HAP-1 (cell line): ENCODE results near the gene SHCBP1L.

ENCODE experiments used
- DNase-seq, 2 experiments: peaks; one replicate each; pipeline ENCODE4 v3.0.0-alpha.2; 2016 to 2020; ENCODE audit warnings: low spot score in 2 of 2
- H3K27me3 ChIP-seq: fragments of 250-450 bp; sonication (Bioruptor Pico); 2 replicates; pipeline ENCODE4 v1.5.1; 2020; ENCODE audit warnings: low read depth, mild to moderate bottlenecking, moderate library complexity
- H3K36me3 ChIP-seq: fragments of 250-450 bp; sonication (Bioruptor Pico); replicated peaks from 2 replicates; pipeline ENCODE4 v1.5.1; 2020; ENCODE audit warnings: mild to moderate bottlenecking
- H3K4me1 ChIP-seq: fragments of 250-450 bp; sonication (Bioruptor Pico); 2 replicates; pipeline ENCODE4 v1.5.1; 2020; ENCODE audit warnings: mild to moderate bottlenecking
- H3K4me3 ChIP-seq: fragments of 250-450 bp; sonication (Bioruptor Pico); 2 replicates; pipeline ENCODE4 v1.5.1; 2020; ENCODE audit warnings: mild to moderate bottlenecking, moderate library complexity
- H3K9me3 ChIP-seq: fragments of 250-450 bp; sonication (Bioruptor Pico); 2 replicates; pipeline ENCODE4 v1.5.1; 2020; ENCODE audit warnings: mild to moderate bottlenecking, moderate library complexity
- in situ Hi-C: fragments of 300-500 bp; cut with MboI; formaldehyde crosslinking; loops from 3 replicates; pipeline ENCODE4 v1.14.3; 2020; ENCODE audit warnings: low sequenced_read_pairs, inconsistent platforms, mixed read lengths

SHCBP1L gene

GRCh38 chr1:182867861-182868260 lies 85.1 kb downstream of the SHCBP1L start:
- Histone ChIP-seq H3K9me3 (no peaks in the 10 kb centered on the region), H3K27me3 (no peaks in the 10 kb centered on the region), H3K4me3 (no peak overlapping the region), H3K4me1 (no peaks in the 10 kb centered on the region), H3K36me3 (peaks cover 100% of the 10 kb centered on the region)
- in situ Hi-C loops = no loop called here
- no peak for DNase-seq

GRCh38 chr1:182863940-182864339 lies 89.0 kb downstream of the SHCBP1L start:
- Histone ChIP-seq H3K9me3 (no peaks in the 10 kb centered on the region), H3K27me3 (no peaks in the 10 kb centered on the region), H3K36me3 (peaks cover 100% of the 10 kb centered on the region), H3K4me3 (no peak overlapping the region), H3K4me1 (no peaks in the 10 kb centered on the region)
- no peak for DNase-seq
- in situ Hi-C loops = no loop called here

GRCh38 chr1:182862827-182863226 lies 90.1 kb downstream of the SHCBP1L start:
- no peaks in the 10 kb centered on the region for H3K27me3 ChIP-seq
- no peak overlapping the region for H3K4me3 ChIP-seq
- in situ Hi-C loops = no loop called here
- H3K36me3 ChIP-seq = peaks cover 100% of the 10 kb centered on the region
- no peak for DNase-seq
- no peaks in the 10 kb centered on the region for H3K9me3 ChIP-seq
- H3K4me1 ChIP-seq = no peaks in the 10 kb centered on the region

- in situ Hi-C loops = no loop called here
Observed at GRCh38 chr1:182861994-182862393, 91.0 kb downstream of the SHCBP1L start.

GRCh38 chr1:182860658-182861057 lies 92.3 kb downstream of the SHCBP1L start:
- Histone ChIP-seq H3K9me3 (no peaks in the 10 kb centered on the region), H3K4me1 (no peaks in the 10 kb centered on the region), H3K4me3 (no peak overlapping the region), H3K36me3 (peaks cover 100% of the 10 kb centered on the region), H3K27me3 (no peaks in the 10 kb centered on the region)
- in situ Hi-C loops = no loop called here
- DNase-seq = no peak

More at GRCh38 chr1:182861994-182862393, 91.0 kb downstream of the SHCBP1L start:
- Histone ChIP-seq H3K4me1 (no peaks in the 10 kb centered on the region), H3K9me3 (no peaks in the 10 kb centered on the region), H3K27me3 (no peaks in the 10 kb centered on the region), H3K36me3 (peaks cover 100% of the 10 kb centered on the region), H3K4me3 (no peak overlapping the region)
- DNase-seq = no peak

- in situ Hi-C loops = no loop called here
Observed at GRCh38 chr1:182857212-182857611, 95.8 kb downstream of the SHCBP1L start.

GRCh38 chr1:182855911-182856310 lies 97.1 kb downstream of the SHCBP1L start:
- H3K4me1 ChIP-seq = peaks cover 31% of the 10 kb centered on the region
- in situ Hi-C loops = no loop called here
- H3K9me3 ChIP-seq = no peaks in the 10 kb centered on the region
- H3K4me3 ChIP-seq = no peak overlapping the region
- no peaks in the 10 kb centered on the region for H3K27me3 ChIP-seq
- no peak for DNase-seq
- peaks cover 93% of the 10 kb centered on the region for H3K36me3 ChIP-seq

More at GRCh38 chr1:182857212-182857611, 95.8 kb downstream of the SHCBP1L start:
- Histone ChIP-seq H3K27me3 (no peaks in the 10 kb centered on the region), H3K4me1 (peaks cover 25% of the 10 kb centered on the region), H3K36me3 (peaks cover 93% of the 10 kb centered on the region), H3K9me3 (no peaks in the 10 kb centered on the region), H3K4me3 (no peak overlapping the region)
- no peak for DNase-seq

GRCh38 chr1:182851825-182852224 lies 101.1 kb downstream of the SHCBP1L start:
- in situ Hi-C loops = no loop called here

GRCh38 chr1:182850319-182850718 lies 102.6 kb downstream of the SHCBP1L start:
- Histone ChIP-seq H3K27me3 (no peaks in the 10 kb centered on the region), H3K9me3 (no peaks in the 10 kb centered on the region), H3K4me3 (no peak overlapping the region), H3K4me1 (peaks cover 31% of the 10 kb centered on the region), H3K36me3 (peaks cover 93% of the 10 kb centered on the region)
- no peak for DNase-seq
- in situ Hi-C loops = no loop called here

More at GRCh38 chr1:182851825-182852224, 101.1 kb downstream of the SHCBP1L start:
- H3K27me3 ChIP-seq = no peaks in the 10 kb centered on the region
- no peaks in the 10 kb centered on the region for H3K9me3 ChIP-seq
- H3K4me3 ChIP-seq = no peak overlapping the region
- no peak for DNase-seq
- H3K4me1 ChIP-seq = peaks cover 31% of the 10 kb centered on the region
- peaks cover 93% of the 10 kb centered on the region for H3K36me3 ChIP-seq
